GM19452 (cell line): ENCODE measurements around the gene FAHD2B.
"Not testable (repeated sequence)": the region's sequence is repeated elsewhere in the genome, so short reads cannot be mapped to it uniquely, and the experiment has no call there.

ENCODE experiments used
- ATAC-seq: cut with Tn5 transposase; IDR thresholded peaks from one replicate; pipeline ENCODE4 v1.9.1; 2021; ENCODE audit not compliant: unreplicated experiment

FAHD2B gene

DNA sequence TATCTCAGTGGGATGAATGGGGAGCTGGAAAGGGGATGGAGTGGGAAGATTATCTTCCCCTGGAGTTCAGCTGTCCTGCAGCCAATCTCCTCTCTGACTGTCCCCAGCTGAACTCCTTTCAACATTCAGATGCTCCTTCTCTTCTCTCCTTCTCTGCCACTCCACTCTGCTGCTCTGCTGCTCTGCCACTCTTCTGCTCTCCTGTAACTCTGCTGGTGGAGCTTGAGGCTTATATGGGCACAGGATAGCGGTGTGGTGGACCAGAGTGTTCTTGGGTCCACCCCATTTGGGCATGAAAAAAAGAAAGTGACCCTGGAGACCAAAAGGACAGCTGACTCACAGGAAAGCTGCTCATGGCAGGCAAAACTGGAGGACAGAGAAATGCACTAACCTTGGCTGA is 26.6 kb downstream of the FAHD2B start:
- no peak for ATAC-seq

- no peak for ATAC-seq
Measured at GRCh38 chr2:97067279-97068004, 27.2 kb downstream of the FAHD2B start.

DNA sequence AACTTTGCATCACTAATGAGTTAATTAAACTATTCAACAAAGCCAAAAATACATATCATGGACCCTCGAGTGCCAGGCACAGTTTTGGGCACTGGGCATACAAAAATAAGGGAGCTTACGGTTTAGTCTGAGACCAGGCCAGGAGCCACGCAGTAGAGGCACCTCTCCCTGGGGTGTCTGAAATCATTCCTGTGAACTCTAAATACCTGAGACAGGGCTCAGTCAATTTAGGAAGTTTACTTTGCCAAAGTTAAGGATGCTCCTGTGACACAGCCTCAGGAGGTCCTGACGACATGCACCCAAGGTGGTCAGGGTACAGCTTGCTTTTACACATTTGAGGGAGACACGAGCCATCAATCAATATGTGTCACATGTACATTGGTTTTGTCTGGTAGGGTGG is 28.7 kb downstream of the FAHD2B start:
- ATAC-seq = not testable (repeated sequence)

GRCh38 chr2:97062020-97062419 is 32.7 kb downstream of the FAHD2B start:
- ATAC-seq = not testable (repeated sequence)

DNA sequence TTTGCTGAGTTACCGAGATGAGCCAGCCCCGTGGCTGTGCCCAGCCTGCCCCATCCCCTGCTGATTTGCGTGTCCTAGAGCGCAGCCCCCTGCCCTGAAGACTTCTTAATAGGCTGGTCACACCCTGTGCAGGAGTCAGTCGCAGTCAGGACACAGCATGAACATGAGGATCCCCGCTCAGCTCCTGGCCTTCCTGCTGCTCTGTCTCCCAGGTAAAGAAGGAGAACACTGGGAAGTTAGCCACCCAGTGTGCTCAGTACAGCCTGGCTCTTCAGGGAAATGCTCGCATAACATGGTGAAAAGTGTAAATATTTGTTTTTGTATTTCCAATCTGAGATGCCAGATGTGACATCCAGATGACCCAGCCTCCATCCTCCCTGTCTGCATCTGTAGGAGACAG is 34.9 kb downstream of the FAHD2B start:
- not testable (repeated sequence) for ATAC-seq

DNA sequence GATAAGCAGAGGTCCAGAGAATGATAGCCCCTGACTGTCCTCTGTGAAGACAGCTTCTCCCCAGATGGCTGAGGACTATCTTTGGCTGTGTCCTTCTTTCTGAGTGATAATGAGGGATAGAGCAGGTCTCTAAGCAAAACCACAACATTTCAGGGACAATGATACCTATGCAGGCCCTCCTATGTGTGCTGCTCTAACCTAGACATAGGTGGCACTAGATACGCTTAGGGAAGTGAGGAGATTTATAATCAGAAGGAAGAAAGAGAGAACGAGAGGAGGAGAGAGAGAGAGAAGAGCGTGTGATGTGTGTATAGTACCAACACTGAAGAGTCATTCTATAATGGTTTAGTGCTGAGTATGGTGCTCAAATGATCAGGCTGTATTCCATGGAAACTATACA is 38.5 kb downstream of the FAHD2B start:
- ATAC-seq = not testable (repeated sequence)

GRCh38 chr2:97050032-97050431 is 44.6 kb downstream of the FAHD2B start:
- not testable (repeated sequence) for ATAC-seq

- not testable (repeated sequence) for ATAC-seq
Measured at GRCh38 chr2:97048448-97048847, 46.2 kb downstream of the FAHD2B start.

DNA sequence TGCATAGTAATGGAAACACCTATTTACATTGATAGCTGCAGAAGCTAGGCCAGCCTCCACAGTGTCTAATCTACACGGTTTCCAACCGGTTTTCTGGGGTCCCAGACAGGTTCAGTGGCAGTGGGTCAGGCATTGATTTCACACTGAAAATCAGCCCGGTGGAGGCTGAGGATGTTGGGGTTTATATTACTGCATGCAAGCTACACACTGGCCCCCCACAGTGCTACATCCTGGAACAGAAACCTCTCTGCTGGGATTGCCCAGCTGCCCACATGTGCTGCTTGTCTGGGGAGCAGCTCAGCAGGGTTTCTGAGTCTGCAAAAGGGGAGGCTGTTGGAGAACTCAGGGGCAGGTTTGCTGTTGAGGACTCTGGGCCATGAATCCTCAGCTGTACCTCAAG is 48.0 kb downstream of the FAHD2B start:
- not testable (repeated sequence) for ATAC-seq

DNA sequence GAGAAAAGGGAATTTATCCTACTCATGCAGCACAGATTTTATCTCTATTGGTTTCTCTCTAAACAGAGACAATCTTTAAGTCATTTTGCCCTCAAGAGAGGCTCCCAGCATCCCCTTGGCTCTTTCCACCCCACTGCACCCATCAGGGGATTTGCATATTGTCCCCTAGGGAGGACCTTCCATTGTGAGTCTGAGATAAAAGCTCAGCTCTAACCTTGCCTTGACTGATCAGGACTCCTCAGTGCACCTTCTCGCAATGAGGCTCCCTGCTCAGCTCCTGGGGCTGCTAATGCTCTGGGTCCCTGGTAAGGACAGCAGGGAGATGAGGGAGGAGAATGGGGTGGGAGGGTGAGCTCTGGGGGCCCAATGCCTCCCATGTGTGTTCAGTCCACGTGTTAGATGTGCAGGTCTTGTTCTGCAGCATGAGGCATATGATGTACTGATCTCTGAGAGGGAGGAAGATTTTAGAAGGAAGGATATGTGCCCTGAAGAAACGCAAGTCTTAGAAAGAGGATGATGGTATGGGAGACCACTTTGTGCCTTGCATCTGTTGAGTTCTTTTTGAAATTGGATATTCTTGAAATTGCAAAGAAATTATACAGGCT is 48.7 kb downstream of the FAHD2B start:
- ATAC-seq = not testable (repeated sequence)
